K562 (cell line): ENCODE results near the gene WWTR1. TPM values are rescaled to one million over a fixed set of nuclear protein-coding genes. Genes with fewer than 3 reads are reported as not detected.

Experiments used
- ATAC-seq: fragments of 200-7000 bp; cut with Tn5 transposase; 3 replicates; pipeline ENCODE4 v1.9.1; 2020; ENCODE audit warnings: moderate library complexity
- BruUV-seq: library from RNA; stranded (reverse); fragments of 400-500 nt; replicated peaks from 2 replicates; lab custom pipeline; 2021; lab: Mats Ljungman, UMichigan
- CTCF ChIA-PET: fragments of 300-600 bp; formaldehyde crosslinking; extraction: SDS; loops from one replicate; lab custom pipeline; 2021; ENCODE audit warnings: low intra/inter-chr PET ratio; lab: Yijun Ruan, JAX
- POLR2A ChIA-PET: fragments of 300-600, 350-650 bp; sonication (Branson Sonifier 250); formaldehyde crosslinking; extraction: SDS; loops from one replicate; lab custom pipeline; 2021; ENCODE audit warnings: antibody characterized with exemption, inconsistent platforms; lab: Yijun Ruan, JAX
- DNase-seq, 4 experiments: peaks; one replicate each; pipeline versions ENCODE4 v3.0.0 to v3.0.0-alpha.2; 2011 to 2018; ENCODE audit warnings: low spot score in 3 of 4, mixed read lengths in 3 of 4; ENCODE audit errors: extremely low read depth in 1 of 4
- FAIRE-seq: peaks from 2 replicates; lab custom pipeline; 2011; peaks lifted over from hg19 to GRCh38; lab: Jason Lieb, UNC
- H2AFZ ChIP-seq: 2 replicates; pipeline ENCODE4 v1.6.0; 2011; ENCODE audit warnings: low read depth, low read length, control low read depth, inconsistent platforms
- H3K27ac ChIP-seq: fragments of 200-600 bp; 3 replicates; pipeline ENCODE4 v1.8.0; 2011; ENCODE audit warnings: low read depth, mild to moderate bottlenecking, control low read depth, inconsistent platforms, low read length, moderate library complexity, mixed read lengths; ENCODE audit errors: extremely low read depth
- H3K27me3 ChIP-seq, 2 experiments: fragments of 300-600 bp in 1 of 2; 2 replicates in 1 of 2; 3 replicates in 1 of 2; pipeline versions ENCODE4 v1.6.0 to v1.8.0; 2011; ENCODE audit warnings: inconsistent platforms in 2 of 2, low read length in 2 of 2, mild to moderate bottlenecking in 1 of 2, mixed read lengths in 1 of 2, moderate library complexity in 1 of 2; ENCODE audit not compliant: control insufficient read depth in 2 of 2, insufficient read depth in 2 of 2
- H3K36me3 ChIP-seq: fragments of 300-600 bp; 3 replicates; pipeline ENCODE4 v1.8.0; 2011; ENCODE audit warnings: mild to moderate bottlenecking, low read length, inconsistent platforms; ENCODE audit not compliant: control insufficient read depth, insufficient read depth
- H3K4me1 ChIP-seq, 2 experiments: fragments of 200-600 bp in 1 of 2; replicated peaks in 1 of 2; 2 replicates in 1 of 2; 3 replicates in 1 of 2; pipeline versions ENCODE4 v1.5.1 to v1.8.0; 2011; ENCODE audit warnings: inconsistent platforms in 2 of 2, low read length in 2 of 2, mild to moderate bottlenecking in 1 of 2, mixed read lengths in 1 of 2, moderate library complexity in 1 of 2; ENCODE audit not compliant: control insufficient read depth in 2 of 2, insufficient read depth in 2 of 2
- H3K4me2 ChIP-seq: 2 replicates; pipeline ENCODE4 v1.6.1; 2011; ENCODE audit warnings: low read length, control low read depth, inconsistent platforms, mixed read lengths; ENCODE audit not compliant: insufficient read depth
- H3K4me3 ChIP-seq: fragments of 200-600 bp; sonication (generic), shearing (Covaris generic); 2 replicates; pipeline ENCODE4 v1.5.1; 2016; ENCODE audit warnings: control low read depth, inconsistent platforms
- H3K79me2 ChIP-seq: fragments of 200-600 bp; 3 replicates; pipeline ENCODE4 v1.8.0; 2011; ENCODE audit warnings: low read length, inconsistent platforms; ENCODE audit not compliant: control insufficient read depth, insufficient read depth
- H3K9ac ChIP-seq, 2 experiments: 2 replicates each; pipeline versions ENCODE4 v1.6.0 to v1.6.1; 2011; ENCODE audit warnings: low read depth in 2 of 2, low read length in 2 of 2, control low read depth in 1 of 2, inconsistent platforms in 1 of 2, mild to moderate bottlenecking in 1 of 2, mixed read lengths in 1 of 2; ENCODE audit not compliant: insufficient read depth in 1 of 2
- H3K9me1 ChIP-seq: one replicate; pipeline ENCODE4 v1.6.0; 2011; ENCODE audit warnings: inconsistent platforms, mild to moderate bottlenecking, low read length, moderate library complexity; ENCODE audit not compliant: control insufficient read depth, insufficient read depth
- H3K9me3 ChIP-seq: replicated peaks from 2 replicates; pipeline ENCODE4 v1.5.1; 2011; ENCODE audit warnings: low read depth, low read length, inconsistent platforms; ENCODE audit not compliant: control insufficient read depth, insufficient read depth
- H4K20me1 ChIP-seq: replicated peaks from 2 replicates; pipeline ENCODE4 v1.6.1; 2011; ENCODE audit warnings: low read length, inconsistent platforms, mixed read lengths; ENCODE audit not compliant: control insufficient read depth, insufficient read depth
- C11orf30 ChIP-seq: fragments of 450-650 bp; IDR thresholded peaks from 2 replicates; pipeline ENCODE4 v1.6.1; 2016; ENCODE audit warnings: low read depth, mild to moderate bottlenecking
- CBX1 ChIP-seq: sonication (generic); IDR thresholded peaks from 2 replicates; pipeline ENCODE4 v1.6.1; 2016; ENCODE audit warnings: antibody characterized with exemption, low read depth, mild to moderate bottlenecking
- GTF2E2 ChIP-seq: fragments of 200-800 bp; sonication (Bioruptor generic); IDR thresholded peaks from 2 replicates; pipeline ENCODE4 v1.6.1; 2016; ENCODE audit warnings: missing genetic modification characterization, missing compliant biosample characterization
- KDM1A ChIP-seq, 2 experiments: fragments of 450-650 bp; IDR thresholded peaks; 2 replicates each; pipeline ENCODE4 v1.6.1; 2016; ENCODE audit warnings: mild to moderate bottlenecking in 2 of 2
- MAFG ChIP-seq: fragments of 450-650 bp; conservative IDR thresholded peaks from 2 replicates; pipeline ENCODE4 v1.6.1; 2016; ENCODE audit warnings: missing genetic modification characterization, missing compliant biosample characterization
- NFIC ChIP-seq: fragments of 450-650 bp; IDR thresholded peaks from 2 replicates; pipeline ENCODE4 v1.6.1; 2017; ENCODE audit warnings: mild to moderate bottlenecking, inconsistent platforms
- ZNF24 ChIP-seq: fragments of 450-650 bp; IDR thresholded peaks from 2 replicates; pipeline ENCODE4 v1.6.1; 2016
- ZNF324 ChIP-seq: fragments of 250-450 bp; sonication (Bioruptor Pico); IDR thresholded peaks from 2 replicates; pipeline ENCODE4 v1.4.0; 2020; ENCODE audit warnings: mild to moderate bottlenecking
- ZNF584 ChIP-seq: fragments of 200-800 bp; sonication (Bioruptor generic); IDR thresholded peaks from 2 replicates; pipeline ENCODE4 v1.6.1; 2016; ENCODE audit warnings: low read depth, mild to moderate bottlenecking, missing genetic modification characterization, missing compliant biosample characterization
- ZNF79 ChIP-seq: fragments of 250-450 bp; sonication (Bioruptor Pico); IDR thresholded peaks from 2 replicates; pipeline ENCODE4 v1.4.0; 2020; ENCODE audit warnings: low read depth, mild to moderate bottlenecking, moderate library complexity
- WGBS: fragments of 100-300 bp; shearing (Covaris generic); methylation state at CpG from one replicate; pipeline ENCODE4 v1.1.6; 2016; ENCODE audit warnings: low coverage, mixed read lengths; ENCODE audit not compliant: insufficient coverage; ENCODE audit errors: missing lambda C conversion rate; 5-methylcytosine and 5-hydroxymethylcytosine counted together
- in situ Hi-C: fragments of 300-500 bp; cut with MboI; formaldehyde crosslinking; loops from 4 replicates; pipeline ENCODE4 v1.15.0; 2018; ENCODE audit warnings: inconsistent platforms, mixed read lengths
- intact Hi-C: fragments of 100-400 bp; cut with micrococcal nuclease; formaldehyde crosslinking; loops from 2 replicates; pipeline ENCODE4 v1.14.2; 2022
- polyA plus RNA-seq, 8 experiments: library from polyadenylated mRNA; depleted of rRNA in 4 of 8; stranded (reverse) in 5 of 8; unstranded in 3 of 8; fragments of >200 nt; fragmentation: Nextera tagmentation in 2 of 8; fragmentation: Illumina TruSeq in 1 of 8; extraction: Ambion mirVana in 2 of 8; extraction: Trizol in 1 of 8; gene quantifications; 2 replicates each; pipeline versions ENCODE4 v1.2.1 to v1.2.3, GENCODE V29; 2011 to 2014; ENCODE audit warnings: inconsistent platforms in 1 of 8, missing spikeins in 1 of 8
- total RNA-seq, 7 experiments: library from RNA; depleted of rRNA in 6 of 7; stranded (reverse); fragments of >200 nt in 6 of 7; fragmentation: Illumina TruSeq in 2 of 7; extraction: Trizol in 2 of 7; gene quantifications; 2 replicates each; pipeline versions ENCODE4 v1.2.1 to v1.2.3, GENCODE V29; 2011 to 2021; ENCODE audit warnings: low replicate concordance in 1 of 7
- TF ChIP-seq, protein P1 (sequence below): fragments of 450-650 bp; IDR thresholded peaks from 2 replicates; pipeline ENCODE4 v1.6.1; 2016; ENCODE audit warnings: antibody characterized with exemption
- TF ChIP-seq, protein P2 (sequence below): fragments of 200-800 bp; sonication (Bioruptor generic); IDR thresholded peaks from 2 replicates; pipeline ENCODE4 v1.6.1; 2017; ENCODE audit warnings: missing genetic modification characterization, missing compliant biosample characterization

WWTR1 gene
- total and polyA plus RNA-seq, 9 of the 15 experiments (the other 6 are each of a cell fraction or from before 2014, with no cell fraction given): 0.04 to 1.5 (median 0.60) TPM

DNA sequence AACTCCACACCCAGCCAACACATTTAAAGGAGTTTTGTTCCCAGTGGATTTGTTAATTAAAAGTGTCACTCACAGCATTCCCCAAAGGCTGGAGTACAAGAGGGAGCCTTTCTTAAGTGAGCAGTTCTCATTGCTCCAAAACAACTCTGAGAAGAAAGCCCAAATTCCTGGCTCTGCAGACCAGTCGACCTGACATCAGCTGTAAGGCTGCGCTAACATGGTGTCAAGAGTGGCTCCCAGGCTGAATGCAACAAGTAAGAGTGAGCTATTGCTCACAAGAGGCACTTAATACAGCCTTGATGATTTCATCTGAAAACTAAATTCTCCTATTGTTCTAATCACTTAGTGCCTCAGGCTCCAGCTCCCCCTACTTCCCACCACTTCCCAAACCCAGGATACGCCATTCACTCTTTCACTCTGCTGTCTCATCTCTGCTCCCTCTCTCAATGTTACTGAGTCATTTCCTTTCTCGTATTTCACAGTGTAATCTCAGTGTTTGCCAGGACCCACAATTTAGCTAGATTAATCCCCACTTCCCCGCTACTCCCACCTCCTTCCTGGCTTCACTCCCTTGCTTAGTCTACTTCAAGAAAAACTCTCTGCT is 81.8 kb downstream of the WWTR1 start:
- H3K4me1 ChIP-seq: peaks cover 0 to 14% of the 10 kb centered on the region in 2 experiments; a peak in 3 of 5 replicates
- no peaks in the 10 kb centered on the region for H4K20me1 ChIP-seq
- DNase-seq (peak; percentile 16 to 65 (median 42)), FAIRE-seq (peak; percentile 80), ATAC-seq (peak; percentile 91)
- no peak overlapping the region for H3K4me3 ChIP-seq
- peak overlapping the region in 1 of 2 experiments; percentile 10; a peak in 1 of 4 replicates for H3K9ac ChIP-seq
- intact Hi-C loops: no loop called here
- no peaks in the 10 kb centered on the region for H3K36me3 ChIP-seq
- BruUV-seq: no TSS peak
- peak overlapping the region; percentile 67 for H3K27ac ChIP-seq
- ChIA-PET POLR2A (interaction anchor here (0.8 to 1.2 kb wide), 2 partner anchors 9 to 1264 kb away, joined by 3 to 4 read pairs; no protein-coding TSS in a partner anchor), CTCF (no interaction called here)
- peak overlapping the region; percentile 67 for H2AFZ ChIP-seq
- H3K27me3 ChIP-seq: no peaks in the 10 kb centered on the region
- in situ Hi-C loops: no loop called here
- H3K79me2 ChIP-seq: no peaks in the 10 kb centered on the region
- H3K9me3 ChIP-seq: no peaks in the 10 kb centered on the region
- H3K4me2 ChIP-seq: peak overlapping the region; percentile 43
- H3K9me1 ChIP-seq: no peaks in the 10 kb centered on the region
- WGBS: 19% methylated on average over 5 of the region's 5 CpGs
- TF ChIP-seq, protein P1, sequence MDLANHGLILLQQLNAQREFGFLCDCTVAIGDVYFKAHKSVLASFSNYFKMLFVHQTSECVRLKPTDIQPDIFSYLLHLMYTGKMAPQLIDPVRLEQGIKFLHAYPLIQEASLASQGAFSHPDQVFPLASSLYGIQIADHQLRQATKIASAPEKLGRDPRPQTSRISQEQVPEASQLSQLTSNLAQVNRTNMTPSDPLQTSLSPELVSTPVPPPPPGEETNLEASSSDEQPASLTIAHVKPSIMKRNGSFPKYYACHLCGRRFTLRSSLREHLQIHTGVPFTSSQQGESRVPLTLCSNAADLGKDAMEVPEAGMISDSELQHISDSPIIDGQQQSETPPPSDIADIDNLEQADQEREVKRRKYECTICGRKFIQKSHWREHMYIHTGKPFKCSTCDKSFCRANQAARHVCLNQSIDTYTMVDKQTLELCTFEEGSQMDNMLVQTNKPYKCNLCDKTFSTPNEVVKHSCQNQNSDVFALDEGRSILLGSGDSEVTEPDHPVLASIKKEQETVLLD: 0 out of 2 replicates have a peak, but pooled peaks have one; percentile 46
- TF ChIP-seq ZNF584 (CRISPR knock-in tag) (peak; percentile 64; the same call in 1 of the 2 replicates), GTF2E2 (tag) (no peak), MAFG (tag) (peak; percentile 83), ZNF24 (no peak), NFIC (peak; percentile 45), CBX1 (no peak), ZNF79 (CRISPR knock-in tag) (no peak), ZNF324 (CRISPR knock-in tag) (no peak), C11orf30 (peak; percentile 89), KDM1A (IDR thresholded peaks at IDR 0.05) (peak; percentile 86 to 91)
- TF ChIP-seq, protein P2, sequence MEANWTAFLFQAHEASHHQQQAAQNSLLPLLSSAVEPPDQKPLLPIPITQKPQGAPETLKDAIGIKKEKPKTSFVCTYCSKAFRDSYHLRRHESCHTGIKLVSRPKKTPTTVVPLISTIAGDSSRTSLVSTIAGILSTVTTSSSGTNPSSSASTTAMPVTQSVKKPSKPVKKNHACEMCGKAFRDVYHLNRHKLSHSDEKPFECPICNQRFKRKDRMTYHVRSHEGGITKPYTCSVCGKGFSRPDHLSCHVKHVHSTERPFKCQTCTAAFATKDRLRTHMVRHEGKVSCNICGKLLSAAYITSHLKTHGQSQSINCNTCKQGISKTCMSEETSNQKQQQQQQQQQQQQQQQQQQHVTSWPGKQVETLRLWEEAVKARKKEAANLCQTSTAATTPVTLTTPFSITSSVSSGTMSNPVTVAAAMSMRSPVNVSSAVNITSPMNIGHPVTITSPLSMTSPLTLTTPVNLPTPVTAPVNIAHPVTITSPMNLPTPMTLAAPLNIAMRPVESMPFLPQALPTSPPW (CRISPR knock-in tag): peak; percentile 44; the same call in 1 of the 2 replicates
